SU-DHL-6 (cell line): ENCODE data around the gene DDX31.

Experiments used
- H2AFZ ChIP-seq: fragments of 200-600 bp; sonication (generic); 2 replicates; pipeline ENCODE4 v1.6.1; 2014; ENCODE audit warnings: low read depth, mild to moderate bottlenecking, moderate library complexity, mixed read lengths, antibody characterized with exemption, low read length; ENCODE audit not compliant: severe bottlenecking
- H3F3A ChIP-seq: fragments of 200-600 bp; shearing (Covaris generic); 2 replicates; pipeline ENCODE4 v1.6.0; 2016; ENCODE audit warnings: antibody characterized with exemption, mild to moderate bottlenecking; ENCODE audit not compliant: insufficient read depth
- H3K27ac ChIP-seq: fragments of 200-600 bp; sonication (generic); 2 replicates; pipeline ENCODE4 v1.5.1; 2016; ENCODE audit warnings: low read depth, mild to moderate bottlenecking, low read length, moderate library complexity, mixed read lengths
- H3K27me3 ChIP-seq: fragments of 200-600 bp; sonication (generic), shearing (Covaris generic); 2 replicates; pipeline ENCODE4 v1.6.0; 2014; ENCODE audit warnings: mild to moderate bottlenecking, low read length
- H3K36me3 ChIP-seq: fragments of 200-600 bp; sonication (generic); 2 replicates; pipeline ENCODE4 v1.6.1; 2014; ENCODE audit warnings: mild to moderate bottlenecking, low read length, mixed read lengths
- H3K4me2 ChIP-seq: fragments of 300-600, 200-600 bp; shearing (Covaris generic), sonication (generic); 2 replicates; pipeline ENCODE4 v1.6.0; 2014; ENCODE audit warnings: low read length, low read depth, mild to moderate bottlenecking; ENCODE audit not compliant: poor library complexity, severe bottlenecking
- H3K4me3 ChIP-seq: fragments of 200-600 bp; sonication (generic); 2 replicates; pipeline ENCODE4 v1.5.1; 2014; ENCODE audit warnings: antibody characterized with exemption, low read length, mild to moderate bottlenecking, mixed read lengths; ENCODE audit not compliant: insufficient read depth, poor library complexity, severe bottlenecking
- H3K79me2 ChIP-seq: fragments of 200-600 bp; sonication (generic); 2 replicates; pipeline ENCODE4 v1.6.1; 2014; ENCODE audit warnings: mild to moderate bottlenecking, low read length, moderate library complexity; ENCODE audit not compliant: insufficient read depth
- H3K9ac ChIP-seq: fragments of 200-600 bp; sonication (generic); 2 replicates; pipeline ENCODE4 v1.7.0; 2014; ENCODE audit warnings: mild to moderate bottlenecking, low read length
- H3K9me2 ChIP-seq: fragments of 200-600 bp; sonication (generic); replicated peaks from 2 replicates; pipeline ENCODE4 v1.6.1; 2014; ENCODE audit warnings: low read length; ENCODE audit not compliant: insufficient read depth
- H3K9me3 ChIP-seq: fragments of 200-600 bp; sonication (generic); 2 replicates; pipeline ENCODE4 v1.6.1; 2014; ENCODE audit warnings: low read length, mixed read lengths; ENCODE audit not compliant: insufficient read depth
- H4K20me1 ChIP-seq: fragments of 200-600 bp; sonication (generic); 2 replicates; pipeline ENCODE4 v1.6.1; 2014; ENCODE audit warnings: low read depth, mild to moderate bottlenecking, antibody characterized with exemption, low read length, moderate library complexity, mixed read lengths
- EZH2phosphoT487 ChIP-seq: fragments of 200-600 bp; sonication (generic), shearing (Covaris generic); conservative IDR thresholded peaks from 2 replicates; pipeline ENCODE4 v1.6.1; 2018; ENCODE audit warnings: mild to moderate bottlenecking, antibody characterized with exemption, low read length, moderate library complexity, mixed read lengths
- TF ChIP-seq, protein P1 (sequence below): fragments of 200-600 bp; sonication (generic); IDR thresholded peaks from one replicate; pipeline ENCODE4 v1.5.1; 2017; ENCODE audit warnings: antibody characterized with exemption, mild to moderate bottlenecking, low read length, moderate library complexity; ENCODE audit not compliant: insufficient read depth, poor library complexity, severe bottlenecking

DDX31 gene

DNA sequence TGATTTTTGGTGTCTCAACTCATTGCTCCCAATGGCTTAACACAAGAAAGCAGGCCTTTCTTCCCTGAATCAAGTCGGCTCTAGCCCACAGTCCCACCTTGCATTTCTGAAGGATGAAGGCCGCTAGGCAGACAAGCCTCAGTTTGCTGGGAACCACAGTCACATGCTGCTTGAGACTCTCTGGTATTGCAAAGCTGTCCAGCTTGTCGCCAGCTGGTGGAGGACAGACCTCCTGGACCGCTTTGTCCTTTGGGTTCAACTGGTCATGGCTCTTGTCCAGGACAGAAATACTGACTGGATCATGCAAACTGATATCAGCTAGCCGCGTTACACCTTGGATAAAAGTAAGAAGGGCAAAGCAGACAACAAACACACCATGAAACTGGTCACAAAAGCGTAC, 23.1 kb downstream of the DDX31 start:
- Histone ChIP-seq H3K36me3 (peaks cover 5% of the 10 kb centered on the region; the same call in 1 of the 2 replicates), H3K9me3 (no peaks in the 10 kb centered on the region), H3K4me3 (no peak overlapping the region), H2AFZ (no peak overlapping the region), H3K9ac (no peak overlapping the region), H3K9me2 (no peaks in the 10 kb centered on the region), H3K79me2 (no peaks in the 10 kb centered on the region), H3F3A (no peaks in the 10 kb centered on the region), H3K27ac (no peak overlapping the region), H4K20me1 (no peaks in the 10 kb centered on the region), H3K27me3 (no peaks in the 10 kb centered on the region), H3K4me2 (no peak overlapping the region)
- no peak for TF ChIP-seq EZH2phosphoT487
- TF ChIP-seq, protein P1, sequence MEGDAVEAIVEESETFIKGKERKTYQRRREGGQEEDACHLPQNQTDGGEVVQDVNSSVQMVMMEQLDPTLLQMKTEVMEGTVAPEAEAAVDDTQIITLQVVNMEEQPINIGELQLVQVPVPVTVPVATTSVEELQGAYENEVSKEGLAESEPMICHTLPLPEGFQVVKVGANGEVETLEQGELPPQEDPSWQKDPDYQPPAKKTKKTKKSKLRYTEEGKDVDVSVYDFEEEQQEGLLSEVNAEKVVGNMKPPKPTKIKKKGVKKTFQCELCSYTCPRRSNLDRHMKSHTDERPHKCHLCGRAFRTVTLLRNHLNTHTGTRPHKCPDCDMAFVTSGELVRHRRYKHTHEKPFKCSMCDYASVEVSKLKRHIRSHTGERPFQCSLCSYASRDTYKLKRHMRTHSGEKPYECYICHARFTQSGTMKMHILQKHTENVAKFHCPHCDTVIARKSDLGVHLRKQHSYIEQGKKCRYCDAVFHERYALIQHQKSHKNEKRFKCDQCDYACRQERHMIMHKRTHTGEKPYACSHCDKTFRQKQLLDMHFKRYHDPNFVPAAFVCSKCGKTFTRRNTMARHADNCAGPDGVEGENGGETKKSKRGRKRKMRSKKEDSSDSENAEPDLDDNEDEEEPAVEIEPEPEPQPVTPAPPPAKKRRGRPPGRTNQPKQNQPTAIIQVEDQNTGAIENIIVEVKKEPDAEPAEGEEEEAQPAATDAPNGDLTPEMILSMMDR = no peak

DNA sequence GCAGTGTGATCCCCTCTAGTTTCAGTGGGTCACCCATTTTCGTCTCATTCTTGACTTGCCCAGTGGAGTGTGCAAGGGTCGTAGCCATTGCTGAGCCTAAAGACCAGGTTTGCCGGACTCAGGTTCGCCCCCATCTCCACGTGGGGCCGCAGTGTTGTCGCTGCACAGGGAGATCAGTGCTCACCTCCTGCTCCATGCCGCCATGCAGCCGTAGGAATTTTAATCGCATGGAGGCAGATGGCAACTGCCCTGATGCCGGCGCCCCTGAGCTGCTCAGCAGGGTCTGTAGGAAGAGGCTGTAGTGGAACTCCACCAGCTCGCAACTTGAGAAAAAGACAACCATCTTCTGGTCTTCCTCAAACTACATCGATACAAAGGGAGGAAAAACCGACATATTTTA, 24.1 kb downstream of the DDX31 start:
- H3K36me3 ChIP-seq = peaks cover 3% of the 10 kb centered on the region; the same call in 1 of the 2 replicates
- TF ChIP-seq EZH2phosphoT487 = no peak
- TF ChIP-seq, protein P1 = no peak

DNA sequence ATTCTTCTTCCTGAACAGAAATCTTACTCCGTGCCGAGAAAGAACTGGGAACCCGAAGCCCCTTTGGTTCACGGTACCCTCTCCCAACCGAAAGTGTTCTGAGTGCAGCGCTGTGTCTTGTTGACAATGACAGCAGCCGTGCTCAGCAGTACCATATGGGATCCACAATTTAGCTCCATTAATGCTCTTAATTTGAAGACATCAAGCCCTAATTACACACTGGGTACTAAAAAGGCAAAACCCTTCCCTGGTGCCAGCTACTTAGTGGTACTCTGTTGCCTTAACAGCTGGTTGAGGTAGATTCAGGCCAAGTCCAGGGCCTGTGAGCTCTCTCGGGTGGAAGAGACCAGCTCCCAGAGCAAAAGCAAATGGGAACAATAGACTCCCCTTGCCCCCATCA, 24.5 kb downstream of the DDX31 start:
- no peaks in the 10 kb centered on the region for H4K20me1 ChIP-seq
- peaks cover 3% of the 10 kb centered on the region; the same call in 1 of the 2 replicates for H3K36me3 ChIP-seq
- H3K9me3 ChIP-seq = no peaks in the 10 kb centered on the region
- H3K4me2 ChIP-seq = no peak overlapping the region
- H3K27me3 ChIP-seq = no peaks in the 10 kb centered on the region
- no peaks in the 10 kb centered on the region for H3F3A ChIP-seq
- H3K4me3 ChIP-seq = no peak overlapping the region
- H3K79me2 ChIP-seq = no peaks in the 10 kb centered on the region
- H2AFZ ChIP-seq = no peak overlapping the region
- H3K9me2 ChIP-seq = no peaks in the 10 kb centered on the region
- no peak for TF ChIP-seq EZH2phosphoT487
- TF ChIP-seq, protein P1 = no peak
- no peak overlapping the region for H3K9ac ChIP-seq
- no peak overlapping the region for H3K27ac ChIP-seq

More for the DNA sequence above, 24.1 kb downstream of the DDX31 start:
- no peaks in the 10 kb centered on the region for H3F3A ChIP-seq
- H3K4me2 ChIP-seq = no peak overlapping the region
- H3K9me2 ChIP-seq = no peaks in the 10 kb centered on the region
- H3K79me2 ChIP-seq = no peaks in the 10 kb centered on the region
- no peak overlapping the region for H3K27ac ChIP-seq
- H3K27me3 ChIP-seq = no peaks in the 10 kb centered on the region
- H3K4me3 ChIP-seq = no peak overlapping the region
- H3K9ac ChIP-seq = no peak overlapping the region
- H2AFZ ChIP-seq = no peak overlapping the region
- H4K20me1 ChIP-seq = no peaks in the 10 kb centered on the region
- H3K9me3 ChIP-seq = no peaks in the 10 kb centered on the region
